Keratinocyte (primary cell): ENCODE measurements around the gene CDC14A. TPM values are rescaled to one million over a fixed set of nuclear protein-coding genes. Genes with fewer than 3 reads are reported as not detected.

ENCODE experiments used
- DNase-seq: peaks from one replicate; pipeline ENCODE4 v3.0.0-alpha.2; 2011; ENCODE audit warnings: low read depth, missing footprints, low spot score
- FAIRE-seq: peaks from 2 replicates; lab custom pipeline; 2011; peaks lifted over from hg19 to GRCh38; lab: Jason Lieb, UNC
- H2AFZ ChIP-seq: 2 replicates; pipeline ENCODE4 v1.6.0; 2012; ENCODE audit warnings: low read length, control low read depth, inconsistent platforms; ENCODE audit not compliant: control insufficient read depth
- H3K27ac ChIP-seq: 2 replicates; pipeline ENCODE4 v1.5.1; 2011; ENCODE audit warnings: low read length; ENCODE audit not compliant: control insufficient read depth, insufficient read depth
- H3K27me3 ChIP-seq: 3 replicates; pipeline ENCODE4 v1.6.0; 2011; ENCODE audit warnings: low read length; ENCODE audit not compliant: control insufficient read depth, insufficient read depth; ENCODE audit errors: extremely low read depth
- H3K36me3 ChIP-seq, 2 experiments: 2 replicates in 1 of 2; 3 replicates in 1 of 2; pipeline ENCODE4 v1.5.1; 2011; ENCODE audit warnings: low read length in 2 of 2, mild to moderate bottlenecking in 1 of 2; ENCODE audit not compliant: control insufficient read depth in 2 of 2, insufficient read depth in 2 of 2; ENCODE audit errors: extremely low read depth in 1 of 2
- H3K4me1 ChIP-seq: 3 replicates; pipeline ENCODE4 v1.5.1; 2011; ENCODE audit warnings: low read length; ENCODE audit not compliant: control insufficient read depth, insufficient read depth; ENCODE audit errors: extremely low read depth
- H3K4me2 ChIP-seq: 3 replicates; pipeline ENCODE4 v1.6.0; 2011; ENCODE audit warnings: low read depth, low read length; ENCODE audit not compliant: control insufficient read depth, insufficient read depth; ENCODE audit errors: extremely low read depth
- H3K4me3 ChIP-seq, 3 experiments: fragments of 200-600 bp in 1 of 3; sonication (generic) in 1 of 3; 2 replicates in 2 of 3; 3 replicates in 1 of 3; pipeline ENCODE4 v1.5.1; 2011 to 2016; ENCODE audit warnings: low read length in 3 of 3, mild to moderate bottlenecking in 3 of 3, control low read depth in 2 of 3, inconsistent platforms in 1 of 3, low read depth in 1 of 3, mixed read lengths in 1 of 3, mixed run types in 1 of 3, moderate library complexity in 1 of 3; ENCODE audit not compliant: control insufficient read depth in 2 of 3, insufficient read depth in 2 of 3; ENCODE audit errors: extremely low read depth in 1 of 3
- H3K79me2 ChIP-seq: 2 replicates; pipeline ENCODE4 v1.6.0; 2012; ENCODE audit warnings: low read length; ENCODE audit not compliant: control insufficient read depth, insufficient read depth
- H3K9ac ChIP-seq: 3 replicates; pipeline ENCODE4 v1.6.0; 2011; ENCODE audit warnings: low read length; ENCODE audit not compliant: control insufficient read depth, insufficient read depth; ENCODE audit errors: extremely low read depth
- H3K9me1 ChIP-seq: 3 replicates; pipeline ENCODE4 v1.6.0; 2011; ENCODE audit warnings: low read length; ENCODE audit not compliant: control insufficient read depth, insufficient read depth; ENCODE audit errors: extremely low read depth
- H3K9me3 ChIP-seq: 2 replicates; pipeline ENCODE4 v1.5.1; 2012; ENCODE audit warnings: low read depth, low read length; ENCODE audit not compliant: control insufficient read depth
- H4K20me1 ChIP-seq: 3 replicates; pipeline ENCODE4 v1.6.0; 2011; ENCODE audit warnings: low read length; ENCODE audit not compliant: control insufficient read depth, insufficient read depth; ENCODE audit errors: extremely low read depth
- CTCF ChIP-seq, 3 experiments: IDR thresholded peaks in 1 of 3; conservative IDR thresholded peaks in 1 of 3; optimal IDR thresholded peaks in 1 of 3; 2 replicates in 2 of 3; 3 replicates in 1 of 3; pipeline versions ENCODE3 to v1.5.1; 2011; ENCODE audit warnings: low read length in 3 of 3, mild to moderate bottlenecking in 3 of 3, moderate library complexity in 2 of 3, control low read depth in 1 of 3, inconsistent platforms in 1 of 3; ENCODE audit not compliant: insufficient read depth in 2 of 3; ENCODE audit errors: extremely low read depth in 1 of 3
- EZH2 ChIP-seq: IDR thresholded peaks from one replicate; pipeline ENCODE4 v1.6.1; 2012; ENCODE audit warnings: inconsistent platforms, mild to moderate bottlenecking, low read length, moderate library complexity
- dilution Hi-C: fragments of 300-500 bp; cut with MboI; formaldehyde crosslinking; loops from one replicate; pipeline ENCODE4 v1.7.0; 2020; ENCODE audit warnings: low sequenced_read_pairs; ENCODE audit not compliant: extremely low pct_ligation_motif_present
- polyA plus RNA-seq, 5 experiments: library from polyadenylated mRNA; depleted of rRNA in 3 of 5; stranded (reverse) in 3 of 5; stranded (forward) in 1 of 5; unstranded in 1 of 5; fragments of >200 nt; gene quantifications; 1 replicate in 1 of 5; 2 replicates in 3 of 5; 3 replicates in 1 of 5; pipeline versions ENCODE4 v1.2.1 to v1.2.3, GENCODE V29; 2011 to 2012; ENCODE audit warnings: missing spikeins in 2 of 5, low read depth in 1 of 5, low replicate concordance in 1 of 5

Gene CDC14A
- polyA plus RNA-seq, 1 donor (not counting 4 experiments of a cell fraction or from before 2014, with no cell fraction given) = 2.2 TPM

- H3K9me1 ChIP-seq = no peaks in the 10 kb centered on the region
- H3K4me1 ChIP-seq = no peaks in the 10 kb centered on the region
- H3K9ac ChIP-seq = no peak overlapping the region
- dilution Hi-C loops = no loop called here
- no peaks in the 10 kb centered on the region for H3K79me2 ChIP-seq
- no peak overlapping the region for H3K4me3 ChIP-seq
- DNase-seq (no peak), FAIRE-seq (no peak)
- no peak overlapping the region for H2AFZ ChIP-seq
- no peak overlapping the region for H3K27ac ChIP-seq
- TF ChIP-seq CTCF (optimal IDR thresholded peaks at IDR 0.05 in 1 of 3, IDR thresholded peaks at IDR 0.05 in 1 of 3, conservative IDR thresholded peaks at IDR 0.05 in 1 of 3; ENCODE audit: extremely low read depth in 1 of 3, insufficient read depth in 2 of 3, low read length in 3 of 3) (no peak), EZH2 (no peak)
- no peaks in the 10 kb centered on the region for H3K9me3 ChIP-seq
- no peaks in the 10 kb centered on the region for H3K36me3 ChIP-seq
- no peaks in the 10 kb centered on the region for H4K20me1 ChIP-seq
- H3K27me3 ChIP-seq = no peaks in the 10 kb centered on the region
- no peak overlapping the region for H3K4me2 ChIP-seq
These were observed 46.4 kb upstream of the CDC14A start for GRCh38 chr1:100305954-100306353.

- Histone ChIP-seq H3K9me1 (no peaks in the 10 kb centered on the region), H3K4me3 (no peak overlapping the region), H3K9ac (no peak overlapping the region), H3K27ac (no peak overlapping the region), H3K9me3 (no peaks in the 10 kb centered on the region), H3K4me2 (no peak overlapping the region), H3K27me3 (no peaks in the 10 kb centered on the region), H3K36me3 (no peaks in the 10 kb centered on the region), H2AFZ (no peak overlapping the region), H3K79me2 (no peaks in the 10 kb centered on the region), H3K4me1 (no peaks in the 10 kb centered on the region), H4K20me1 (no peaks in the 10 kb centered on the region)
- dilution Hi-C loops = no loop called here
- DNase-seq (no peak), FAIRE-seq (no peak)
- TF ChIP-seq CTCF (optimal IDR thresholded peaks at IDR 0.05 in 1 of 3, IDR thresholded peaks at IDR 0.05 in 1 of 3, conservative IDR thresholded peaks at IDR 0.05 in 1 of 3; ENCODE audit: extremely low read depth in 1 of 3, insufficient read depth in 2 of 3, low read length in 3 of 3) (no peak), EZH2 (no peak)
These were observed 45.5 kb upstream of the CDC14A start for GRCh38 chr1:100306735-100307313.
